GM21515 (cell line): ENCODE data around the gene VWA2.
A peak's percentile ranks its signal among the peaks of the same experiment; 100 is the strongest.

Source experiments
- ATAC-seq: cut with Tn5 transposase; IDR thresholded peaks from one replicate; pipeline ENCODE4 v1.9.1; 2021; ENCODE audit not compliant: unreplicated experiment

Gene VWA2

DNA sequence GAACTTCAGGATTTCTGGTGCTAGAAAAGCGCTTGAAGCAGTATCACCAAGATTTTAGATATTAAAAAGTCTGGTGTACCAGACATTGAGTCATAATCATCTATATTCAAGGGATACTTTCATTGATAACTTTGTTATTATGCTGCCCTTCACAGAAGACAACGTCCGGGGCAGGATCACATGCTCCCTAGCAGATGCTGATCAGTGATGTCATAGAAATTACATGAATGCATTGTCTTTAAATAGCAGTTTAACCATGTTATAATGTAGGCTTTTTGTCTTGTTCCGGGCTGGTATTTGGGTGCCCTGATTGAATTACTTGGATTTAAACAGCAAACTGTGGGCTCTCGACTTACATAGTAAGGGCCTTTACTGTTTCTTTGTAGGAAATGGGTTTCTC is 54.0 kb downstream of the VWA2 start:
- no peak for ATAC-seq

DNA sequence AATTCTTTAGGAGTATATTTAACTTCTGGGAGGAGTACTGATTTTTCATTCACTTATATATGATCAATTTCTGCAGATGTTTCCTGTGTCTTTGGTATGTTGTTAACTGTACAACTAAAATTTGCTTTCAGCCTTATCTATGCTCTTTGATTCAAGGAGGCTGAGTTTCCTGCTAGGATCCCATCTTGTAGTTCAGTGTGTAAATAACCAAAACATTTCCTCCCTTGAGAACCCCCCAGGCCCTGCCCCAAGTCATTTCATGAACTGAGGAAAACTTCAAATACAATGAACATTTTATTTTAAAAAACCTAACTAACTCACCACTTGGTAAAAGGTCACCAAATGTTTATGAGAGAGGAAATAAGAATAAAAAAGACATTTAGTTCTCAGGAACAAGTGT is 55.5 kb downstream of the VWA2 start:
- ATAC-seq: no peak

DNA sequence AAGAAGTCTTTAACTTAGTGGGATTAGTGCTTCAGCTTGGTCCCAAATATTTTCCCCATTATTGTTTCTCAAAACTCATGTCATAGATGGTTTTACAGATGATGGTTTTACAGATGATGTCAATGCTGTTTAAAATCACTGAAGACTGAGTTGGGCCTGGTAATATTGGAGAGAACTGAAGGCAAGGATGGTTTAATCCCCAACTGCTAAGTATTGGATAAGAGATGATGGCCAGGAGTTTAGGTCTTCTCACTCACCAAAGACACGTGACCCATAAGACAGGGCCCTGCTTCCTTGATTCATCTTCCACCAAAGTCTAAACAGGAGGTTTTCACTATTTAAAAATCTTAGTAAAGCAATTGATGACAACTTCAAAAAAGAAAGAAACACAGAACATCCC is 56.3 kb downstream of the VWA2 start:
- no peak for ATAC-seq

DNA sequence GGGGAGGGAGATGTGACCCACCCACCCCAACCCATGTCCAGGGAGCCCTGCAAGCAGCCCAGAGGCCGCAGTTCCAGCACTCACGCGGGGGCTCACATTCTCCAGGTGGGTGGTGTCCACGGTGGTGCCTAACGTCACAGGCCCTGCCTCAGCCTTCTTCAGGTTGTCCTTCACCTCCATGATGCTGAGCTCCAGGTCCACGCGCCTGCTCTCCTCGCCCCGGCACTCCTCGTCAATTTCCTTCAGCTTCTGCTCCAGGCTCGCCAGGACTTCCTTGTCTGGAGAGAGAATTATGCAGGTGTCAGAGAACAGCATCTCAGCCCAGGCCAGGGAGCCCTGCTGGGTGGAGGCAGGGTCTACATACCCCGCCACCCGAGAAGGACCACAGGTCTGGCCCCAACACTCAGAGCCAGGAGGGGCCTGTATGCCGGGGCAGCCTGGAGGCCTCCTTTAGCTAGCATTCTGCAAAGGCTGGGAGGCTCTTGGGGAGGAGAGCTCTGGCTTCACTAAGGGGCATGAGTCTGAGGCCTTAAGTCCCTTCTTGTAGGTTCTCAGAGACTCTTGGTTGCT is 58.2 kb downstream of the VWA2 start:
- ATAC-seq: no peak

DNA sequence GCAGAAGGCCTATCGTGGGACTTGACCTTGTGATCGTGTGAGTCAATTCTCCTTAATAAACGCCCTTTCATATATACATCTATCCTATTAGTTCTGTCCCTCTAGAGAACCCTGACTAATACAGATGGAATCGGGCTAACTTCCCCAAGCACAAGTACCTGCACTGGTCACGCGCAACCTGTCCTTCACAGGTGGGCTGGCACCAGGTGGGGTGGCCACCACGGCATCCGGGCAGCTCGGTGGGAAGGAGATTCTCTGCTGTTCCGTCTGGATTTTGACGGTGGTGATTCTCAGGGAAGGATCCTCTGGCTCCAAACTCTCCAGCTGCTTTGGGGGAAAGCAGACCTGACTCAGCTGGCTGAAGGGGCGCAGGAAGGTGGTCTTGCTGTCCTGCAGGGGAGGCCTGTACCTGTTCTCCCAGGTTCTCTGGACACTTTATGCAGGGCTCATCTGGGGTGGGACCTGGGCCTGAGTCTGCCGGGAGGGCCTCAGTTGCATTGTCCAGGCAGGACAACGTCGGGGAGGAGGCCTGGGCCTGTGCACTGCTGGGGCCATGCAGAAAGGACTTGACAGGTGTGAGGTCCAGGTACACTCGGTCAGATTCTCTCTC is 61.1 kb downstream of the VWA2 start:
- no peak for ATAC-seq

DNA sequence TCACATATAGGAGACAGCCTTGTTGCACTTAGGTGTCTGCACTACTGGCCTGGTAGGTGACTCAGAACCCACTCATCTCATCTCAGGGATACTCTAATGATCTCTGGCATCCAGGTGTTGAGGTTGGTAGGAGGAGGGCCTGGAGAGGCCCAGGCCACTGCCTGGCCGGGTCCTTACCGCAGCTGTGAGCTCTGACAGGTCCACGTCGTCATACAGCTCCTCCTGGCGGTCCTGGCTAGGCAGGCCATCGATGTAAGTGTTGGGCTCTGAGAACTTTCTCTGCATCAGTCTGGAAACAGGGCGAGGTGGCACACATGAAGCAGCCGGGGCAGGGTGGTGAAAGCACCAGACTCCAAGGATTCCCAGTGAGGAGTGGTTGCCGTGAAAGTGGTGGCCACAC is 62.1 kb downstream of the VWA2 start:
- no peak for ATAC-seq

DNA sequence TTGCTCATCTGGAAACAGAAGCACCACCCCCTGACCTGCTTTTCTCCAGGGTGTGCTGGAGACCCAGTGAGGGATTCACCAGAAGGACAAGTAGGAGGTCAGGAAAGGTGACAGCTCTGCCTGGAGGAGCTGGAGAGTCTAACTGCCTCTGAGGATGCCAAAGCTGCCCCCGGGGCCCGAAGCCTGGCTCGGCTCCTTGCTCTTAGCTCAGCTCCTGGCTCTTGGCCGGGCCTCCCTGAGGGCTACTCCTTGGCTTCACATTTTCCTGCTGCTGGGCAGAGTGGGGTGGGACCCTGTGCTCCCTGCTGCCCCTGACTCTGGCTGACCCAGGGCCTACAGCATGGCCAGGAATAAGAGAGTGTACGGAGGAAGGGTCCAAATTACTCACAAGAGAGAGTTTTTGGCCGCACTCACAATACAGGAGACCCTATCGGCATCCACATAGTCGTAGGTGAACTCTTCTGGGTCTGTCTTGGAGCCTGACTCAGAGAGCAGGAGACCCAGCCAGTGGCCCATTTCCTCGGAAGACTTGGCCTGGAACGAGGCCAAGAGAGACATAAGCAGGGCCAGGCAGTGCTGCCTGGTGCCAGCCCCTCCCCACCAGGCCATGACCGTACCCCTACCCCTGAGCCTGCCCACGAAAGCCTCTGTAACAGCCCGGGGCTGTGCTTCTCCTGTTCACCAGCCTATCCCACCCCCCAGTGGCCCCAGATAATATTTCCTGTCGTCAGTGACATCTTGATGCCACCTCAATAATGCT is 63.1 kb downstream of the VWA2 start:
- ATAC-seq: no peak

DNA sequence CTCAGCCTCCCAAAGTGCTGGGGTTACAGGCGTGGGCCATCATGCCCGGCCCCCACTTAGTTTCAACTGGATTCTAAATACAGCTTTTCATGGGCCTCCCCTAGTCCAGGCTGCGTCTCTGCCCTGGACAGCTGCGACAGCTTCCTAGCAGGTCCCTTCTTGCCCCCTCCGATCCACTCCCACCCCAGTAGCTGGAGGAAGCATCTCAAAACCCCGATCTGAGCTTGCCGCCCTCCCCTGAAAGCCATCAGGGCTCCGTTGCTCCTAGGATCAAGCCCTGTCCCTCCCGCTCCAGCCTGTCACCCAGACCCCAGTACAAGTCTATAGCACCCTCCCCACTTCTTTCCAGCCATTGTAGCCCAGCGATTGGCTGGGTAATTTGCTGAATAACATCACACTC is 64.5 kb downstream of the VWA2 start:
- ATAC-seq: no peak

DNA sequence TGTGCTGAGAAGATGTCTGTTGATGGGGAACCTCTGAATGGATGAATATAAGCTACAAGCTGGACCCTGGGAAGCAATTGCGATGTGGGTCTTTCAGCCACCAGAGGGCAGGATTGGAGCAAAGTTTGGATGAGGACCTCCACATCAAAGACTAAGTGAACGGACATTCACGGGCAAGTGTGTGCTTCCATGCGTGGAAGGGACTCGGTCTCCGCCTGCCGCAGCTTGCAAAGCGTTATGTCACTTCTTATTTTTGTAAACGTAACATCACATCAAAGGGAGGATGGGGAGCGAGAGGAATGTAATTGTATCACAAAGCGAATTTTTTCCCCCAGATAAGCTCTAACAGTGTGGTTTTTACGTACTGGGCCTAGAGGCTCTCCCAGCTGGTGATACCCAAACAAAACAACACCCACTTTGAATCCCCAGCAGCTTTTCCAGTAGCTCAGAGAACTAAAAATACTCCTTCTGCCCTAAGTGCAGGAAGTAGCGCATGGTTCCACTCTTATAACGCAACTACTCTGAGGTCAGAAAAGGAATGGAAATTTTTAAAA is 65.0 kb downstream of the VWA2 start:
- peak; percentile 81 for ATAC-seq

DNA sequence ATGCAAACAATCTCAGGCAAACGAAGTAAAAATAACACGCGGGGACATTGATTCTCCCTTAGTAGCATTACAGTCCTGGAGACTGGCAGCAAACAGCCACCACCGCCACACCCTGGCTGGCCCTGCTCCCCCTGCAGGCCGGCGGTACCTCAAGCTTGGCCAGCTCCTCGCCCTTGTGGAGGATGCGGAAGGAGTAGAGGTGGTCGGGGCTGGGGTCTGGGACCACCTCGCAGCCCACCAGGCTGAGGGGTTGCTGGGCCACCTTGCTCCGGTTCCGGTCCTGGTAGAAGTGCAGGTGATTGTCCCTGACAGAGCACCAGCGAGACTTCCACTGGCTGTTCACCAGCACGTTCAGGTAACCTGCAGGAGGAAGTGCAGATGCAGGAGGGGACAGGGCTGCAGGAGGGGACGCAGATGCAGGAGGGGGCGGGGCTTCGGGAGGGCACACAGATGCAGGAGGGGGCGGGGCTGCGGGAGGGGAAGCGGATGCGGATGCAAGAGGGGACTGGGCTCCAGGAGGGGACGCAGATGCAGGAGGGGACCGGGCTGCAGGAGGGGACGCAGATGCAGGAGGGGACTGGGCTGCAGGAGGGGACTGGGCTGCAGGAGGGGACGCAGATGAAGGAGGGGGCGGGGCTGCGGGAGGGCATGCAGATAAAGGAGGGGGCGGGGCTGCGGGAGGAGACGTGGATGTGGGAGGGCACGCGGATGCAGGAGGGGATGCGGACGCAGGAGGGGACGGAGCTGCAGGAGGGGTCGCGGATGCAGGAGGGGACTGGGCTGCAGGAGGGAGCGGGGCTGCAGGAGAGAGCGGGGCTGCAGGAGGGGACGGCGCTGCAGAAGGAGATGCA is 65.7 kb downstream of the VWA2 start:
- peak; percentile 69 for ATAC-seq

DNA sequence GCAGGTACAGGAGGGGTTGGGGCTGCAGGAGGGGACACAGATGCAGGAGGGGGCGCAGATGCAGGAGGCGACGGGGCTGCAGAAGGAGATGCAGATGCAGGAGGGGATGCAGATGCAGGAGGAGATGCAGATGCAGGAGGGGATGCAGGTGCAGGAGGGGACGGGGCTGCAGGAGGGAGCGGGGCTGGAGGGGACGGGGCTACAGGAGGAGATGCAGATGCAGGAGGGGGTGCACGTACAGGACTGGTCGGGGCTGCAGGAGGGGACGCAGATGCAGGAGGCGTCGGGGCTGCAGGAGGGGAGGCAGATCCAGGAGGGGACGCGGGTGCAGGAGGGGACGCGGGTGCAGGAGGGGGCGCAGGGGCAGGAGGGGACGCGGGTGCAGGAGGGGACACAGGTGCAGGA is 66.5 kb downstream of the VWA2 start:
- no peak for ATAC-seq

DNA sequence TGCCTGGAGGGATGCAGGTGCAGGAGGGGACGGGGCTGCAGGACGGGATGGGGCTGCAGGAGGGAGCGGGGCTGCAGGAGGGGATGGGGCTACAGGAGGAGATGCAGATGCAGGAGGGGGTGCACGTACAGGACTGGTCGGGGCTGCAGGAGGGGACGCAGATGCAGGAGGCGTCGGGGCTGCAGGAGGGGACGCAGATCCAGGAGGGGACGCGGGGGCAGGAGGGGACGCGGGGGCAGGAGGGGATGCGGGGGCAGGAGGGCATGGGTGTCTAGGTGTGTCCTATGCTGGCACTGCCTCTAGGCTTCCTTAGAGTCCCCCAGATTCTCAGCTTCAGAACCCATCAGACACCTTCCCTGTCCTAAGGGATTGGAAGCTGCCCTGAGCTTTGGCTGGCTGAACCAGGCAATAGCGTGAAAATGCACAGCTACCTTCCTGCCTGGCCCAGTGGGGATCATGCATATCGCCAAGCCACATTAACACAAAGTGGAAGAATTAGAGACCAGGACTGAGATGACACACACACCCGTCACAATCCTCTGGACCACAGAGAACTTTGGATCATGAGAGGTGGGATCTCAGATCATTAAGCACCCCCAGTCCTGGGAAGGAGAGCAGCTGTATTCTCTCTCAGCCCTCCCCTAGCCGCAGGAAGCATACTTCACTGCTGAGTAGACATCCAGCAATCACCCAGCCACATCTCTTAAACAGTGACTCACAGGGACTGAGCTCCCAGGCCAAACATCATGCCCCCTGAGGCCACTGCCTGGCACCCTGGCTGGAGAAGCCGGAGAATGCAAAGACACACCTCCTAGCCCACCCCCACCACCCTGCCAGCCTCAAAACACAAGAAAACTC is 67.3 kb downstream of the VWA2 start:
- ATAC-seq: no peak

DNA sequence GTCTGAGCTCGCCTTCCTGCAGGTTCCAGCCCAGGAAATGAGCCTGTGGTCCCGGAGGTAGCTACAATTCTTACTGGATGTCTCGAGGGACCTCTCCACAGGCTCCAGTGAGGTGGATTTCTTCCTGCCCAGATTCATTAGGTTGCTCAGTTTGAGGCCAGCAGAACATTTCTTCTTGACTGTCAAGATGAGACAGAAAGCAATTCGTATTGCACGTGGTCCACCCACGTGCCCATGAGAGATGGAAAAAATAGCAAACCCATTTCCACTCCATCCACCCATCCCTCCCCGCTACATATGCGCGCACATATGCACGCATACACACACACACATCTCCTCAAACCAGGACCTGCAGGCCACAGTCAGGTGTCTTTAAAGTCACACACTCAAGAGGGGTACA is 68.7 kb downstream of the VWA2 start:
- no peak for ATAC-seq

DNA sequence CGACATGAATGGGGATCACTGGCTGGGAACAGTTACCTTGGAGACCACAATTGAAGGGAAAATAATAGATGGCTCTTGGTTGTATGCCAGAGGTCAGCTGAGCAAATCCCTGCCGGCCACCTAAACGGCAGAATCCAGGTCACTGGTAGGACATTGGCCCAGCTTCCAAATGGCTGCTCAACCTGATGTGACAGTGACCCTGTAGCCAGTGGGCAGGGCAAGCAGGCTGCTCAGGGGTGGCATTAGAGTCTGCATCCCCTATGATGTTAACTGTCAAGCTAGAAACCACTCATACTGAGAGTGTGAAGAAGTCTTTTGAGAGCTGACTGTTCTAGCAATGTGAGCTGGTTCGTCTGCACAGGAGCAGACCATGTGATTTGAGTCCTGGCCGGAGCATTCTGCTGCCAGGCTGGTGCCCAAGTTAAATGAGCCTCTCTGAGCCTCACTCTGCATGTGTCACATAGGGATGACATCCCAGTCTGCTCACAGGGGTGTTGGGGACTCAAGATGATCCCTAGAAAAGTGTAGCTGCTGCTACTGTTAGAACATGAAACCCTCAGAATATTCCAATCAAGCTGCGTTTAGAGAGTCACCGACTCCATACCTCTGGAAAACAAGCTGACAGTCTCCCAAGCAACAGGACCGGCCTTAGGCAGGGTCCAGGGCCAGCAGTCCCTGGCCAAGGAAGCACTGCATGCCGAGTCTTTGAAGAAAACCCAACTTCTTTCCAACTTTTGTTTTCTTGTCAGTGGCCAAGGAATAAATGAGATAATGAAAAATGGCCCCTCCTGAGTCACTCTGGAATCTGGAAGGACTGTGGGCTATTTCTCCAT is 69.7 kb downstream of the VWA2 start:
- ATAC-seq: no peak

DNA sequence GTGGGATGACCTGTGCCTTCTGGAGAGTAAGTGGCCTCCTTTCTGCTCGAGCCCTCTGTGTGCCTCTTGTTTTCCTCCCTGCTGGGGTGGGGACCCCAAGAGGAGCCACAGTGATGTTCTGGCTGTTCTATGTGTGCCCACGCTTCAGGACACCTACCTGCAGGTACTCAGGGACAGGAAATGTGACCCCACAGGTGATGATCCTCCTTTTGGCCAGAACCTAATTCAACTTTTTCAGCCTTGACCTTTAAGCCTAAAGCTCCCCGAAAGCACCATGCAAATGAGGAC is 70.3 kb downstream of the VWA2 start:
- ATAC-seq: no peak

DNA sequence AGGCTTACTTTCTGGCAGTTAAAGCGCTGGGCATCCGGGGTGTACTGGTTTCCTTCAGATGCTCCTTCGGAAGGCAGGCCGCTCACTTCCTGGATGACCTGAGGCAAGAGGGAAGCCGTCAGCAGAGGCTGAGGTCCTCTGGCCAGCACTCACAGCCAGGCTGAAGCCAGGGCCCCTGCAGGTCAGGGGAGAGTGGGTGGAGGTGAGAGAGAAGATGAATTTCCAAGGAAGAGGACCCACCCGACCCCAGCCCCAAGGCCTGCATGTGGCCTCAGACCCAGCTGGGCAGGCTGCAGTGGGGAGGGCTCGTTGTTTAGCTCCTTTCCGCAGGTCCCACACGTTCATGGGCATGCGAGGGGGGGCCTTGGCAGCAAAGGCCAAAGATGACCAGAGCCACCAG is 71.3 kb downstream of the VWA2 start:
- no peak for ATAC-seq

DNA sequence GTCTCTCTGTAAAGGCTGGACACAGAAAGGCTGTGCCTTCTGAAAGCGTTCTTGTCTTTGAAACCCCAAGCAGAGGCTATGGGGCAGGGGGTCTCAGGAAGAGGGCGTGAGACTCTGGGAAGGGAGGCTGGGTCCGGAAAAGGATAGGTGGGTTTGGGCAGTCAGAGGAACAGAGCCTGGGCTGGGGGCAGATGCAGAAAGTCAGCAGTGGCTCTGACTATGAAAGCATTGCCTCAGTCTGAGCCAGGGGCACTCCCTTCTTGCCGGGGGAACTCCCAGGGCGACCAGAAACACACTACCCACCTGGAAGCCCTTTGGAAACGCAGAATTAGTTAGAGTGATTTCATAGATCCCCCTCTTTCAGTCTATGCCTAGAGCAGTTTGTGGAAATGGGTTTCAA is 72.0 kb downstream of the VWA2 start:
- no peak for ATAC-seq

DNA sequence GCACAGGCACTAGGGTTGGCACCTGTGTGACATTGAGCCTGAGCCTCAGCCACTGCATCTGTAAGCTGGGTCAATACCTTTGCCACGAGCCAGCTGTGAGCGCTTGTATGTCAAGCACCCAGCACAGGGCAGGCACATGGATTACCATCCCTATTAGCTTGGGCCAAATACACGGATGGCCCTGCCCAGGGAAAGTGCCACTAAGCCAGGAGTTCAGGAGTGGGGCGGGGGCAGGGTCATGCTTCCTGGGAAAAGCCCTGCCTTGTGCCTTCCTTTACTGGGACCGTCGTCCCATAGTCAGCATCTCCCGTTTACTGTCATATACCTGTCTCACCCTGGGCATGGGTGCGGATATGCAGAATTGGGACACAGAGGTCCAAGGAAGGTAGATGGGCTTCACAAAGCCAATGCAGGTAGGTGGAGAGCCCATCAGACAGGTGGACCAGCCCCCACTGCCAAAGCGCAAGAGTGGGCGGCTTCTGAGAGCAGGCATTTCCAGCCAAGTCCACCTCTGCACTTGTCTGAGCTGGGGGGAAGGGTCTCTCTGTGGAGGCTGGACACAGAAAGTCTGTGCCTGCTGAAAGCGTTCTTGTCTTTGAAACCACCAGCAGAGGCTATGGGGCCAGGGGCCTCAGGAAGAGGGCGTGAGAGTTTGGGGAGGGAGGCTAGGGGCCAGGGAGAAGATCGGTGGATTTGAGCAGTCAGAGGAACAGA is 72.6 kb downstream of the VWA2 start:
- no peak for ATAC-seq

DNA sequence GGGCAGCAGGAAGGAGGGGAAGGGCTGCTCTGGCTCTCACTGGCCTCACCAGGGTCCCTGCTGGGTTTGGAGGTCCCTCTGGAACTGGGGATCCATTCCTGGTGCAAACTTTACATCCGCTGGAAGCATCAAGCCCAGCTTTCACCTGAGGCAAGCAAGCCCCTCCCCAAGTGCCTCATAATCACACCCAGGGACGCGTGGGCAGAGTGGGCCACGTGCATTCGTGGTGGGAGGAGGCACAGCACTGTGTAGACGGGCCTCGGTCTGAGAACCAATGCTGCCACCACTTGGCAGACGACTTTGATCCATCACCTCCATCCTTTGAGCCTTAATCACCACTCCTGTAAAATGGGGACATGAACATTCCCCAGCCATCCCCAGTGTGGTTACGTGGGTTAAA is 74.1 kb downstream of the VWA2 start:
- no peak for ATAC-seq
